Vagina (tissue), 2 donors: ENCODE measurements around the gene RAVER2.

Source experiments
- CTCF ChIP-seq, 3 experiments: fragments of 450-650 bp in 2 of 3; fragments of 200-600 bp in 1 of 3; sonication (generic) in 1 of 3; IDR thresholded peaks; one replicate each; pipeline ENCODE4 v1.5.1; 2017 to 2019; ENCODE audit warnings: antibody characterized with exemption in 3 of 3, mild to moderate bottlenecking in 2 of 3, moderate library complexity in 2 of 3
- POLR2A ChIP-seq, 2 donors: fragments of 450-650 bp; IDR thresholded peaks; one replicate each; pipeline ENCODE4 v1.6.1; 2017; ENCODE audit warnings: antibody characterized with exemption in 2 of 2, mild to moderate bottlenecking in 2 of 2, moderate library complexity in 2 of 2

- no peak for TF ChIP-seq CTCF (IDR thresholded peaks at IDR 0.05)
- no peak for TF ChIP-seq POLR2A (IDR thresholded peaks at IDR 0.05)
Observed at GRCh38 chr1:64743954-64744491, 852 bp upstream of the RAVER2 start.
